Epithelial cell of esophagus (primary cell): ENCODE results near the gene CLIC6.
A peak's percentile ranks its signal among the peaks of the same experiment; 100 is the strongest.

Experiments used
- DNase-seq: peaks from one replicate; pipeline ENCODE4 v3.0.0; 2010; ENCODE audit warnings: low read depth
- H3K4me3 ChIP-seq: 2 replicates; pipeline ENCODE4 v1.5.1; 2011; ENCODE audit warnings: mild to moderate bottlenecking, low read length, control low read depth
- TF ChIP-seq, protein P1 (sequence below): IDR thresholded peaks from 2 replicates; pipeline ENCODE4 v1.5.1; 2011; ENCODE audit warnings: low read depth, mild to moderate bottlenecking, low read length, control low read depth, inconsistent platforms; ENCODE audit not compliant: insufficient read depth; ENCODE audit errors: missing control alignments

CLIC6 gene

DNA sequence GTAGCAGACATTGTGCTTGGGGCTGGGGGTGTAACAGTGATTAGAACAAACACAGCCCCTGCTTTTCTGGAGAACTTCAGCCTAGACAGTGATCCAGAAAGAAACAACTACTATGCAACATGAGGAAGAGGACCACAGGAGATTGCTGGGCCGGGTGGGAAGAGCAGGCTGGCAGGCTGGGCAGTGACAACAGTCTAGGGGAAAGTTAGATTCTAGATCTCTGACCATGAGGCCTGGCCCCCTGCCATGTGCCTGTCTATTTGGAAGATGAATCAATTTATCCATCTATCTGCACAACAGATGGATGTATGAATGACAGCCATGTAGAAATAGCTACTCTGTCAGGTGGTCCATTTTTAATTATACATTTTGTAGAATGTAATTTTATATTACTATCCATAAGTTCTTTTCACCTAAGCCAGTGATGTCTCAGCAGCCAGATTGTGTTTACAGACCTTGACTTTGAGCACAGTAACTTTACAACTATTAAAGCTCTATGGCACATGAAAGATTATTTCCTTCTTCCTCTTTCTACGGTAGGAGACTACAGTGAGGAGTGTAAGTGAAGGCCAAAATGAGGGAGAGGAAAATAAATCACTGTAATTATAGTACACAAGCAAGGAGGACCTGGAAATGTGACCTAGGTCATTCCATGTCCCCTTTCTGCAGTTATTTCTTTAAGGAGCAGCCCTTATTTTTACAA, 15.5 kb downstream of the CLIC6 start:
- H3K4me3 ChIP-seq: no peak overlapping the region
- DNase-seq: no peak
- TF ChIP-seq, protein P1, sequence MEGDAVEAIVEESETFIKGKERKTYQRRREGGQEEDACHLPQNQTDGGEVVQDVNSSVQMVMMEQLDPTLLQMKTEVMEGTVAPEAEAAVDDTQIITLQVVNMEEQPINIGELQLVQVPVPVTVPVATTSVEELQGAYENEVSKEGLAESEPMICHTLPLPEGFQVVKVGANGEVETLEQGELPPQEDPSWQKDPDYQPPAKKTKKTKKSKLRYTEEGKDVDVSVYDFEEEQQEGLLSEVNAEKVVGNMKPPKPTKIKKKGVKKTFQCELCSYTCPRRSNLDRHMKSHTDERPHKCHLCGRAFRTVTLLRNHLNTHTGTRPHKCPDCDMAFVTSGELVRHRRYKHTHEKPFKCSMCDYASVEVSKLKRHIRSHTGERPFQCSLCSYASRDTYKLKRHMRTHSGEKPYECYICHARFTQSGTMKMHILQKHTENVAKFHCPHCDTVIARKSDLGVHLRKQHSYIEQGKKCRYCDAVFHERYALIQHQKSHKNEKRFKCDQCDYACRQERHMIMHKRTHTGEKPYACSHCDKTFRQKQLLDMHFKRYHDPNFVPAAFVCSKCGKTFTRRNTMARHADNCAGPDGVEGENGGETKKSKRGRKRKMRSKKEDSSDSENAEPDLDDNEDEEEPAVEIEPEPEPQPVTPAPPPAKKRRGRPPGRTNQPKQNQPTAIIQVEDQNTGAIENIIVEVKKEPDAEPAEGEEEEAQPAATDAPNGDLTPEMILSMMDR: no peak

DNA sequence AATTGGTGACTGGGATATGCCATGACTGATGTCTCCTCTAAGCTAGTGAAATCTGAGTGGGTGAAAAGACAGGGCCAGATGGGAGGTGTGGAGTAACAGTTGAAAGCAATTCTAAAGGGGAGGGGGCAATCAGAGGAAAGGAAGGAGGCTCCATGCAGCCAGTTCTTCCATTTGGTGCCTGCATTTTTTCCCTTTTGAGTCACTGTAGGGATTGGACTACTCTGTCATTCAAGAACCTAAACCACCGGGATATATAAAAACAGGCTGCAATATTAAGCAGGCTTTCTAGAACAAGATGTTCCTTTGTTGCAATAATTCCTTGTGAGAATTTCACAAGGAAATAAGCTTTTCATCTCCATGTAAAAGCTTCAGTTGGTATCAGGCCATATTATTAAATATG, 18.3 kb downstream of the CLIC6 start:
- TF ChIP-seq, protein P1: no peak
- no peak for DNase-seq
- H3K4me3 ChIP-seq: no peak overlapping the region

DNA sequence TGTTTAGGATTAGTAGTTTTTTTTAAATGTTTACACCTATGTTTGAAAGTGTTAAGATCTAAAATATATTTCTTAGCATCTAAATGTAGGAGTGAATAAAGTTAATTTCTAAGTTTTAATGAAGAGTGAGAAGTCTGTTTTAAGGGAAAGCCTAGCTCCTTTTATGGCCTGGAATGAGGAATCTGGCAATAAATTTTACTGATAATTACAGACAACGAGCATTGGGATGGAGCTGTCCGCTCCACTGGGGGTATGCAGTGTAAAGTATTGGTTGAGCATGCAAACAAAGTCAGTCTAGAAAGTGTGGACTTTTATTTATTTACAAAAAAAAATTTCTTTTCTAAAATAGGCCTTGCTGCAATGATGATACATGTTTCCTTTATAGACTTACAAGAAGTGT, 19.0 kb downstream of the CLIC6 start:
- no peak overlapping the region for H3K4me3 ChIP-seq
- DNase-seq: no peak
- TF ChIP-seq, protein P1: no peak

DNA sequence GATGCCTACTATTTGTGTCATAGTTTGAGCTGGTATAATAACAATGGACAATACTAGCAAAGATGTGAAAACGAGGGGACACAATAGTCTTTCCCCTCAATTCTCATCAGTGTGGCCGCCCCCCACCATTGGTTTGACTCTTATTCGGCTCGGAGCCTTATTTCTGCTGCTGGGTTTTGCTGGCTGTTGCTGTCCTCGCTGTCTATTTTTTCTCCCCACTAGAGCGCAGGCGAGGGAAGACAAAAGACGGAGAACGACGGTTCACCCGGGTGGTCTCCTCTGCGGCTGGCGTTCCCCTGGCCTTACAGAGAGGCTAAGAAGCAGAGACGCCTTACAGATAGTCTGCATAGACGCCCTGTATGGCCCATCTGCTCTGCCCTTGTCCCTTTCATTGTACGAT, 19.4 kb downstream of the CLIC6 start:
- H3K4me3 ChIP-seq: no peak overlapping the region
- DNase-seq: peak; percentile 29
- TF ChIP-seq, protein P1: peak; percentile 57

DNA sequence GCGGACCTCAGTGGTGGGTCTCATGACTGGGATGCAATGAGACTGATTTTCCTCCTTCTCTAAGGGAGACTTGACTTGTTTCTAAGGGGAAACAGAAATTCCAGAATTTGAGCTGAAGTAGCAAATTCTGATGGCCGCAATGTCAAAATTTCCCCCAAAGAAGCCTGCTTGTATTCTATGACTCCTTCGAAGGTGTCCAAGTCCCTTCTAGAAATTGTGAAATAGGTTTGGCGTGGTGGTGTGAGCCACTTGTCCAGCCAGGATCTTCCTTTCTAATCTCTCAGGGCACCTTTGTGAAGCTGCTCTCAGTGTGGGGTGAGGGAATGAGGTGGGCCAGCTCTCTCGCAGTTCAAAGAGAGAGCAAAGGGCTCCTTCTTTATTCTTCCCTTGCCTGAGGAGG, 19.9 kb downstream of the CLIC6 start:
- DNase-seq: no peak
- H3K4me3 ChIP-seq: no peak overlapping the region
- TF ChIP-seq, protein P1: no peak

DNA sequence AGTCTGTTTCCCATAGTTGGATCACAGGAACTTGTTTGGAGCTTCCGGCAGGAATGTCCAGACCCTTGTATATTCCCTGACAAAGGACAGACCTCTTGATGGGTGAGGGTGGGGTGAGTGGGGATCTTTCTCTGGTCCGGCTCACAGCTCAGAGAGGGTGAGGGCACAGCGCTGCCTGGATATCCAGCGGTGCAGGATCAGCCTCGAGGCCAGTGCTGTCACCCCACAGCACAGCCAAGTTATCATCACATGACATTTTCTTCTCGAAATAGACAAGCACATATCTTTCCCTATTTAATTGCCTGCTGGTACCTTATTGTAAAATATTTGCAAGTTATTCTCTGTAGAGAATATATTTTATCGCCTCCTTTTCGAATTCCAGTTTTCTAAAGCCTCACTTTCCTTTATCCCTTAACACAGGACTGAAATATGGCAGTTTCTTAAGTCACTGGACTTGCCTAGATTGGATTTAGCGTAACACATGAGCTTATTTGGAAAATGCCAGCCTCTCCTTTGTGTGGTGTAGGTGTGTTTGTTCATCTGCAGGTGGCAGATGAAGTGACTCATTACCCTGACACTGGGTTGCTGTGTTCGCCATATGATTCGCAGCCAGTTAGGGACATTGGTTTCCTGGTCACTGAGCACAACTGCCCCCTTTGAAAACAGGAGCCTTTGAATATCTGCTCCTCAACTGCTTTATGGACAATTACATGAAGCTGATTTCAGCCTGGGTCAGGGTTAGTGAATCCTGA, 21.4 kb downstream of the CLIC6 start:
- TF ChIP-seq, protein P1: no peak
- DNase-seq: peak; percentile 73
- H3K4me3 ChIP-seq: no peak overlapping the region

DNA sequence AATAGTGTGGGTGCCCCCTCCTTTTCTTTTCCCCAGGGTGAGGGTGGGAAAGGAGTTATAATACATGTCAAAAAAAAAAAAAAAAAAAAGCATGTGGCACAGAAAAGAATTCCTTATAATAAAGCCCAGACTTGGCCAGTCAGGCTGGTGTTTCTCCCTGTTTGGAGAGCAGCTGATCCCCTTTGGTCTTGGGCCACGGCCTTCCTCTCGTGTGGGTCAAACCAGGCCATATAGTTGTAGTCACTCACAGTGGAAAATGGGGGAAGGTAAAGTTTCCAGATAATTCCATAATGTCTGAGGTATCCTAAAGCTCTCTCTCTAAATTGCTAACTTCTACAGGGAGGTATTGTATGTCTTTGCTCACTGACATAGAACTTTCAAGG, 22.0 kb downstream of the CLIC6 start:
- TF ChIP-seq, protein P1: no peak
- DNase-seq: no peak
- H3K4me3 ChIP-seq: no peak overlapping the region
